GM12875 (cell line): Measurements from ENCODE around the gene DNAH17.

Experiments used
- H3K4me3 ChIP-seq: one replicate; pipeline ENCODE4 v1.5.1; 2011; ENCODE audit warnings: low read depth, low read length, control low read depth
- CTCF ChIP-seq: IDR thresholded peaks from 2 replicates; pipeline ENCODE4 v1.5.1; 2011; ENCODE audit warnings: low read depth, mild to moderate bottlenecking, control low read depth, inconsistent platforms, low read length, moderate library complexity, borderline replicate concordance; ENCODE audit not compliant: insufficient read depth

The DNAH17 gene

GRCh38 chr17:78517421-78517820 lies 59.8 kb downstream of the DNAH17 start:
- TF ChIP-seq CTCF = no peak
- H3K4me3 ChIP-seq = no peak overlapping the region

GRCh38 chr17:78515480-78515879 lies 61.7 kb downstream of the DNAH17 start:
- H3K4me3 ChIP-seq = no peak overlapping the region
- no peak for TF ChIP-seq CTCF

- H3K4me3 ChIP-seq = no peak overlapping the region
- TF ChIP-seq CTCF = no peak
Observed at GRCh38 chr17:78514521-78514920, 62.7 kb downstream of the DNAH17 start.

- H3K4me3 ChIP-seq = no peak overlapping the region
- no peak for TF ChIP-seq CTCF
Observed at GRCh38 chr17:78512976-78513375, 64.2 kb downstream of the DNAH17 start.

- TF ChIP-seq CTCF = no peak
- no peak overlapping the region for H3K4me3 ChIP-seq
Observed at GRCh38 chr17:78510141-78511075, 66.8 kb downstream of the DNAH17 start.

GRCh38 chr17:78507526-78507925 lies 69.7 kb downstream of the DNAH17 start:
- no peak overlapping the region for H3K4me3 ChIP-seq
- TF ChIP-seq CTCF = no peak
